SK-N-SH (cell line): ENCODE measurements around the gene RNF166. TPM values are rescaled to one million over a fixed set of nuclear protein-coding genes. Genes with fewer than 3 reads are reported as not detected.

Experiments used
- CTCF ChIA-PET: fragments of 300-600, 350-600 bp; formaldehyde crosslinking; extraction: SDS; loops from one replicate; lab custom pipeline; 2021; lab: Yijun Ruan, JAX
- POLR2A ChIA-PET: fragments of 350-600 bp; sonication (Branson Sonifier 250); formaldehyde crosslinking; extraction: SDS; loops from one replicate; lab custom pipeline; 2020; ENCODE audit warnings: antibody characterized with exemption, inconsistent platforms; lab: Yijun Ruan, JAX
- DNase-seq: peaks from one replicate; pipeline ENCODE4 v3.0.0; 2012
- H2AFZ ChIP-seq: fragments of 200-600 bp; sonication (generic); 2 replicates; pipeline ENCODE4 v1.8.1; 2016; ENCODE audit warnings: antibody characterized with exemption, mild to moderate bottlenecking, low read depth
- H3F3A ChIP-seq: fragments of 200-600 bp; sonication (generic); replicated peaks from 2 replicates; pipeline ENCODE3; 2016; ENCODE audit warnings: antibody characterized with exemption, mild to moderate bottlenecking; ENCODE audit not compliant: insufficient read depth
- H3K27ac ChIP-seq, 2 experiments: fragments of 200-500 bp in 1 of 2; fragments of 200-600 bp in 1 of 2; sonication (Bioruptor generic) in 1 of 2; sonication (generic), shearing (Covaris generic) in 1 of 2; 2 replicates each; pipeline versions ENCODE4 v1.5.1 to v1.6.1; 2014 to 2016; ENCODE audit warnings: low read depth in 2 of 2, inconsistent platforms in 1 of 2, low read length in 1 of 2, mild to moderate bottlenecking in 1 of 2, mixed read lengths in 1 of 2
- H3K27me3 ChIP-seq: fragments of 200-600 bp; sonication (generic), shearing (Covaris generic); 2 replicates; pipeline ENCODE4 v1.6.1; 2016; ENCODE audit warnings: mixed run types; ENCODE audit not compliant: insufficient read depth
- H3K36me3 ChIP-seq, 2 experiments: fragments of 200-500 bp in 1 of 2; fragments of 200-600 bp in 1 of 2; sonication (Bioruptor generic) in 1 of 2; sonication (generic) in 1 of 2; replicated peaks in 1 of 2; 2 replicates each; pipeline versions ENCODE3 to v1.5.1; 2014 to 2016; ENCODE audit warnings: low read length in 1 of 2, mild to moderate bottlenecking in 1 of 2; ENCODE audit not compliant: insufficient read depth in 2 of 2, control insufficient read depth in 1 of 2
- H3K4me1 ChIP-seq, 2 experiments: fragments of 200-500 bp in 1 of 2; fragments of 200-600 bp in 1 of 2; sonication (Bioruptor generic) in 1 of 2; sonication (generic), shearing (Covaris generic) in 1 of 2; 2 replicates each; pipeline versions ENCODE4 v1.5.1 to v1.6.1; 2014 to 2016; ENCODE audit warnings: low read depth in 1 of 2, low read length in 1 of 2, mixed run types in 1 of 2; ENCODE audit not compliant: insufficient read depth in 2 of 2, control insufficient read depth in 1 of 2
- H3K4me2 ChIP-seq: fragments of 200-600 bp; sonication (generic), shearing (Covaris generic); 2 replicates; pipeline ENCODE4 v1.6.1; 2017; ENCODE audit warnings: mixed run types
- H3K4me3 ChIP-seq, 2 experiments: fragments of 200-500 bp in 1 of 2; fragments of 200-600 bp in 1 of 2; sonication (Bioruptor generic) in 1 of 2; sonication (generic), shearing (Covaris generic) in 1 of 2; 2 replicates each; pipeline versions ENCODE4 v1.5.1 to v1.8.1; 2014 to 2016; ENCODE audit warnings: low read depth in 2 of 2, inconsistent platforms in 1 of 2, low read length in 1 of 2, mild to moderate bottlenecking in 1 of 2, mixed read lengths in 1 of 2, moderate library complexity in 1 of 2
- H3K79me2 ChIP-seq: fragments of 200-600 bp; sonication (generic); 2 replicates; pipeline ENCODE4 v1.8.1; 2017; ENCODE audit warnings: mild to moderate bottlenecking; ENCODE audit not compliant: insufficient read depth
- H3K9ac ChIP-seq: fragments of 200-600 bp; sonication (generic); 2 replicates; pipeline ENCODE4 v1.6.1; 2017; ENCODE audit warnings: mixed run types
- H3K9me2 ChIP-seq: fragments of 200-600 bp; sonication (generic); 2 replicates; pipeline ENCODE4 v1.6.1; 2017; ENCODE audit warnings: mixed run types
- H3K9me3 ChIP-seq: fragments of 200-600 bp; sonication (generic); 2 replicates; pipeline ENCODE4 v1.6.1; 2017; ENCODE audit warnings: mixed run types, mild to moderate bottlenecking, moderate library complexity
- H4K20me1 ChIP-seq: fragments of 200-600 bp; sonication (generic); 2 replicates; pipeline ENCODE4 v1.6.1; 2017; ENCODE audit warnings: mild to moderate bottlenecking, mixed run types; ENCODE audit not compliant: insufficient read depth
- EP300 ChIP-seq, 2 experiments: IDR thresholded peaks; 2 replicates each; pipeline versions ENCODE4 v1.4.0 to v1.6.1; 2012; ENCODE audit warnings: borderline replicate concordance in 1 of 2, low read depth in 1 of 2, low read length in 1 of 2
- EZH2phosphoT487 ChIP-seq: fragments of 200-600 bp; sonication (generic); IDR thresholded peaks from 2 replicates; pipeline ENCODE4 v1.6.1; 2017; ENCODE audit warnings: low read depth, mixed run types, mild to moderate bottlenecking, antibody characterized with exemption, moderate library complexity, borderline replicate concordance
- FOSL2 ChIP-seq: IDR thresholded peaks from 2 replicates; pipeline ENCODE4 v1.4.0; 2012; ENCODE audit warnings: low read depth, mild to moderate bottlenecking, moderate library complexity, borderline replicate concordance
- FOXJ3 ChIP-seq: sonication (generic); formaldehyde crosslinking; IDR thresholded peaks from 2 replicates; pipeline ENCODE4 v1.5.1; 2020; ENCODE audit warnings: mild to moderate bottlenecking, missing genetic modification reagents
- FOXM1 ChIP-seq: IDR thresholded peaks from 2 replicates; pipeline ENCODE4 v1.4.0; 2012; ENCODE audit warnings: low read depth, mild to moderate bottlenecking
- GATA2 ChIP-seq: sonication (generic); formaldehyde crosslinking; IDR thresholded peaks from 2 replicates; pipeline ENCODE4 v1.5.0; 2020; ENCODE audit warnings: mild to moderate bottlenecking, missing genetic modification reagents
- JUND ChIP-seq: IDR thresholded peaks from 2 replicates; pipeline ENCODE4 v1.4.0; 2012
- MEF2A ChIP-seq: IDR thresholded peaks from 2 replicates; pipeline ENCODE4 v1.4.0; 2012; ENCODE audit warnings: low read depth, borderline replicate concordance
- MXI1 ChIP-seq: IDR thresholded peaks from 2 replicates; pipeline ENCODE4 v1.6.1; 2012; ENCODE audit warnings: mild to moderate bottlenecking, low read depth, low read length, improper control_type of control experiment
- NFIC ChIP-seq: IDR thresholded peaks from 2 replicates; pipeline ENCODE4 v1.4.0; 2012; ENCODE audit warnings: borderline replicate concordance
- POLR2AphosphoS5 ChIP-seq: IDR thresholded peaks from 2 replicates; pipeline ENCODE4 v1.6.1; 2012; ENCODE audit warnings: low read depth, low read length
- RFX5 ChIP-seq: IDR thresholded peaks from 2 replicates; pipeline ENCODE4 v1.6.1; 2012; ENCODE audit warnings: mild to moderate bottlenecking, improper control_type of control experiment, low read length
- RXRA ChIP-seq: IDR thresholded peaks from 2 replicates; pipeline ENCODE4 v1.4.0; 2012; ENCODE audit warnings: low read depth, mild to moderate bottlenecking, borderline replicate concordance
- SIN3A ChIP-seq: IDR thresholded peaks from 2 replicates; pipeline ENCODE4 v1.6.1; 2012; ENCODE audit warnings: low read depth, mild to moderate bottlenecking, low read length, moderate library complexity, borderline replicate concordance
- SMC3 ChIP-seq: IDR thresholded peaks from 2 replicates; pipeline ENCODE4 v1.6.1; 2012; ENCODE audit warnings: low read depth, low read length, improper control_type of control experiment
- TAF1 ChIP-seq: IDR thresholded peaks from 2 replicates; pipeline ENCODE4 v1.6.1; 2012; ENCODE audit warnings: low read depth, mild to moderate bottlenecking, low read length, moderate library complexity, borderline replicate concordance
- TCF12 ChIP-seq: IDR thresholded peaks from 2 replicates; pipeline ENCODE4 v1.4.0; 2012
- TEAD4 ChIP-seq: IDR thresholded peaks from 2 replicates; pipeline ENCODE4 v1.4.0; 2012; ENCODE audit warnings: mild to moderate bottlenecking, borderline replicate concordance; ENCODE audit not compliant: insufficient read depth
- WGBS: methylation state at CpG from one replicate; pipeline ENCODE4 v1.1.6; 2017; ENCODE audit warnings: low lambda C conversion rate; 5-methylcytosine and 5-hydroxymethylcytosine counted together
- polyA plus RNA-seq, 3 experiments: library from polyadenylated mRNA; depleted of rRNA; stranded (reverse); fragments of >200 nt; gene quantifications; 2 replicates each; pipeline ENCODE4 v1.2.3, GENCODE V29; 2012
- TF ChIP-seq, protein P1 (sequence below): fragments of 150-350 bp; IDR thresholded peaks from 2 replicates; pipeline ENCODE4 v1.6.1; 2017; ENCODE audit warnings: antibody characterized with exemption, low read length, low read depth, borderline replicate concordance
- TF ChIP-seq, protein P2 (sequence below): IDR thresholded peaks from 2 replicates; pipeline ENCODE4 v1.4.0; 2012; ENCODE audit warnings: low read depth, borderline replicate concordance
- TF ChIP-seq, protein P3 (sequence below): IDR thresholded peaks from 2 replicates; pipeline ENCODE4 v1.6.1; 2012; ENCODE audit warnings: mild to moderate bottlenecking, low read depth, low read length, moderate library complexity
- TF ChIP-seq, protein P4 (sequence below): fragments of 150-350 bp; IDR thresholded peaks from 2 replicates; pipeline ENCODE4 v1.6.1; 2016; ENCODE audit warnings: mild to moderate bottlenecking, low read depth, low read length

The RNF166 gene
- polyA plus RNA-seq, 1 of the 3 experiments (the other 2 are of a cell fraction), result 17.2 TPM

DNA sequence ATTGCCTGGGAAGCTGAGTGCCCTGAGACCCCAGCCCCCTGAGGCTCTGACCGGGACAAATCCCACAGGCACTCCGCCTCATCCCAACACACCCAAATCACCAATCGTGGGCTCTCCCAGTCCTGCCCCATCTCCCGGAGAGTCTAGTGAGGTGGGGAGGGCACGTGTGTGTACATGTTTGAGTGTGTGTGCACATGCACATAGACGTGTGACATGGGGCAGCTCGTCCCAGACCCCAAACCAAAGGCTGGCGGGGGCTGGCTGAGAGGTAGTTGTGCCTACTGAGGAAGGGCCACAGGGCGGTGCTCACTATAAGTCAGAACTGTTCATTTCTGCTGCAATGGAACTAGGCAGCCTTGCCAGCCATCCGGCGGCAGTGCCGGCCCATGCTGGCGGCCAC, 28.5 kb downstream of the RNF166 start:
- no peaks in the 10 kb centered on the region for H3K79me2 ChIP-seq
- TF ChIP-seq FOXJ3 (CRISPR knock-in tag) (no peak), FOSL2 (no peak), EP300 (IDR thresholded peaks at IDR 0.05; ENCODE audit: borderline replicate concordance in 1 of 2, low read depth in 1 of 2, low read length in 1 of 2) (no peak), SMC3 (no peak), GATA2 (no peak), MXI1 (no peak), FOXM1 (no peak), RFX5 (no peak), POLR2AphosphoS5 (no peak), NFIC (no peak)
- TF ChIP-seq, protein P1, sequence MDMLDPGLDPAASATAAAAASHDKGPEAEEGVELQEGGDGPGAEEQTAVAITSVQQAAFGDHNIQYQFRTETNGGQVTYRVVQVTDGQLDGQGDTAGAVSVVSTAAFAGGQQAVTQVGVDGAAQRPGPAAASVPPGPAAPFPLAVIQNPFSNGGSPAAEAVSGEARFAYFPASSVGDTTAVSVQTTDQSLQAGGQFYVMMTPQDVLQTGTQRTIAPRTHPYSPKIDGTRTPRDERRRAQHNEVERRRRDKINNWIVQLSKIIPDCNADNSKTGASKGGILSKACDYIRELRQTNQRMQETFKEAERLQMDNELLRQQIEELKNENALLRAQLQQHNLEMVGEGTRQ, result no peak
- TF ChIP-seq, protein P2, sequence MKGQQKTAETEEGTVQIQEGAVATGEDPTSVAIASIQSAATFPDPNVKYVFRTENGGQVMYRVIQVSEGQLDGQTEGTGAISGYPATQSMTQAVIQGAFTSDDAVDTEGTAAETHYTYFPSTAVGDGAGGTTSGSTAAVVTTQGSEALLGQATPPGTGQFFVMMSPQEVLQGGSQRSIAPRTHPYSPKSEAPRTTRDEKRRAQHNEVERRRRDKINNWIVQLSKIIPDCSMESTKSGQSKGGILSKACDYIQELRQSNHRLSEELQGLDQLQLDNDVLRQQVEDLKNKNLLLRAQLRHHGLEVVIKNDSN, result no peak
- H3K27ac ChIP-seq, result no peak overlapping the region
- H3K4me1 ChIP-seq, result peaks cover 0 to 5% of the 10 kb centered on the region in 2 experiments; a peak in 1 of 4 replicates
- POLR2A ChIA-PET, result no interaction called here
- H3K4me3 ChIP-seq, result no peak overlapping the region
- no peaks in the 10 kb centered on the region for H3K27me3 ChIP-seq
- H3K36me3 ChIP-seq, result no peaks in the 10 kb centered on the region
- H2AFZ ChIP-seq, result no peak overlapping the region
- H3F3A ChIP-seq, result no peaks in the 10 kb centered on the region
- no peak for DNase-seq
- no peak overlapping the region for H3K4me2 ChIP-seq
- H3K9me2 ChIP-seq, result no peaks in the 10 kb centered on the region
- H4K20me1 ChIP-seq, result no peaks in the 10 kb centered on the region
- H3K9ac ChIP-seq, result no peak overlapping the region
- CTCF ChIA-PET, result no interaction called here
- WGBS, result 43% methylated on average over 9 of the region's 13 CpGs
- no peaks in the 10 kb centered on the region for H3K9me3 ChIP-seq

DNA sequence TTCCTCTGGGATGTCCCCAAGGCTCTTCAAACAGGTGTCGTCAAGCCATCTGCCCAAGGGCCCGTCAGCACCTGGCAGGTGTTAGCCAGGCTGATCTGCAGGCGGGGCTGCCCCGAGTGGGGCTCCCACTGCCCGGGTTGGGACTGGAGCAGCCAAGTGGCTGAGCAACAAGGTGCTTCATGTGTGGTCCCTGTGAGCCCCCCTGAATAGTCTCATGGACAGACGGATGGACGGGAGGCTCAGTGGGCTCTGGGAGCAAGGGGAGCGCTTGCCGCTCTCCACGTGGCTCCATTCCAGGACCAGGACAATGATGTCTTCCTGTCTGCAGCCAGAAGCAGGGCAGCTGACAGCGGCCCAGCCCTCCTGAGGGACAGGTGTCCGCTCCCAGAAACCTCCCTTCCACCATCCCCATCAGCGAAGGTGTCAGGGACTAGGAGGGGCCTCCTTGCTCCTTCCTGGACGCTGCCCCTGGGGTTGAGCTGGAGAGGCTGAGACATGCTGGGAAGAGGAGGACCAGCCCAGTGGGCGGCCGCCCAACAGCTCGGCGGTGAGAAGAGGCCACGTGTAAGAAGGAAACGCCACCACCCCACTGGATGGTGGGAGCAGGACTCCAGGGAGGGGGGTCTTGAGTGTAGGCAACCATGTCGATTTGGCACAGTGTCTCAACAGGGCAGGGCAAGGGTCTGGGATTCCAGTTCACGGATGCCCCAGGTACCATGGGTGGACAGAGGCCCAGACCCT, 29.5 kb downstream of the RNF166 start:
- no peak for DNase-seq
- Histone ChIP-seq H3K27me3 (no peaks in the 10 kb centered on the region), H3K9ac (no peak overlapping the region), H3K4me1 (peaks cover 0 to 5% of the 10 kb centered on the region in 2 experiments; a peak in 1 of 4 replicates), H3K9me2 (no peaks in the 10 kb centered on the region), H3K4me2 (no peak overlapping the region), H3K9me3 (no peaks in the 10 kb centered on the region), H3K4me3 (no peak overlapping the region), H3F3A (no peaks in the 10 kb centered on the region), H3K79me2 (no peaks in the 10 kb centered on the region), H2AFZ (no peak overlapping the region), H3K27ac (no peak overlapping the region), H3K36me3 (no peaks in the 10 kb centered on the region), H4K20me1 (no peaks in the 10 kb centered on the region)
- ChIA-PET POLR2A (no interaction called here), CTCF (interaction anchor here (1.4 kb wide), 1 partner anchor 8 kb away, joined by 5 read pairs; no protein-coding TSS in a partner anchor)
- 85% methylated on average over 12 of the region's 22 CpGs for WGBS
- TF ChIP-seq RFX5 (no peak), SIN3A (no peak), POLR2AphosphoS5 (no peak), MEF2A (no peak), RXRA (no peak), TAF1 (no peak), FOSL2 (no peak), TEAD4 (no peak), GATA2 (no peak), NFIC (no peak), TCF12 (no peak), JUND (no peak), EZH2phosphoT487 (no peak)
- TF ChIP-seq, protein P3, sequence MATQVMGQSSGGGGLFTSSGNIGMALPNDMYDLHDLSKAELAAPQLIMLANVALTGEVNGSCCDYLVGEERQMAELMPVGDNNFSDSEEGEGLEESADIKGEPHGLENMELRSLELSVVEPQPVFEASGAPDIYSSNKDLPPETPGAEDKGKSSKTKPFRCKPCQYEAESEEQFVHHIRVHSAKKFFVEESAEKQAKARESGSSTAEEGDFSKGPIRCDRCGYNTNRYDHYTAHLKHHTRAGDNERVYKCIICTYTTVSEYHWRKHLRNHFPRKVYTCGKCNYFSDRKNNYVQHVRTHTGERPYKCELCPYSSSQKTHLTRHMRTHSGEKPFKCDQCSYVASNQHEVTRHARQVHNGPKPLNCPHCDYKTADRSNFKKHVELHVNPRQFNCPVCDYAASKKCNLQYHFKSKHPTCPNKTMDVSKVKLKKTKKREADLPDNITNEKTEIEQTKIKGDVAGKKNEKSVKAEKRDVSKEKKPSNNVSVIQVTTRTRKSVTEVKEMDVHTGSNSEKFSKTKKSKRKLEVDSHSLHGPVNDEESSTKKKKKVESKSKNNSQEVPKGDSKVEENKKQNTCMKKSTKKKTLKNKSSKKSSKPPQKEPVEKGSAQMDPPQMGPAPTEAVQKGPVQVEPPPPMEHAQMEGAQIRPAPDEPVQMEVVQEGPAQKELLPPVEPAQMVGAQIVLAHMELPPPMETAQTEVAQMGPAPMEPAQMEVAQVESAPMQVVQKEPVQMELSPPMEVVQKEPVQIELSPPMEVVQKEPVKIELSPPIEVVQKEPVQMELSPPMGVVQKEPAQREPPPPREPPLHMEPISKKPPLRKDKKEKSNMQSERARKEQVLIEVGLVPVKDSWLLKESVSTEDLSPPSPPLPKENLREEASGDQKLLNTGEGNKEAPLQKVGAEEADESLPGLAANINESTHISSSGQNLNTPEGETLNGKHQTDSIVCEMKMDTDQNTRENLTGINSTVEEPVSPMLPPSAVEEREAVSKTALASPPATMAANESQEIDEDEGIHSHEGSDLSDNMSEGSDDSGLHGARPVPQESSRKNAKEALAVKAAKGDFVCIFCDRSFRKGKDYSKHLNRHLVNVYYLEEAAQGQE, result no peak
- TF ChIP-seq, protein P4, sequence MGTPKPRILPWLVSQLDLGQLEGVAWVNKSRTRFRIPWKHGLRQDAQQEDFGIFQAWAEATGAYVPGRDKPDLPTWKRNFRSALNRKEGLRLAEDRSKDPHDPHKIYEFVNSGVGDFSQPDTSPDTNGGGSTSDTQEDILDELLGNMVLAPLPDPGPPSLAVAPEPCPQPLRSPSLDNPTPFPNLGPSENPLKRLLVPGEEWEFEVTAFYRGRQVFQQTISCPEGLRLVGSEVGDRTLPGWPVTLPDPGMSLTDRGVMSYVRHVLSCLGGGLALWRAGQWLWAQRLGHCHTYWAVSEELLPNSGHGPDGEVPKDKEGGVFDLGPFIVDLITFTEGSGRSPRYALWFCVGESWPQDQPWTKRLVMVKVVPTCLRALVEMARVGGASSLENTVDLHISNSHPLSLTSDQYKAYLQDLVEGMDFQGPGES, result no peak
